Measurements from ENCODE around the gene PDE1C.

DNA sequence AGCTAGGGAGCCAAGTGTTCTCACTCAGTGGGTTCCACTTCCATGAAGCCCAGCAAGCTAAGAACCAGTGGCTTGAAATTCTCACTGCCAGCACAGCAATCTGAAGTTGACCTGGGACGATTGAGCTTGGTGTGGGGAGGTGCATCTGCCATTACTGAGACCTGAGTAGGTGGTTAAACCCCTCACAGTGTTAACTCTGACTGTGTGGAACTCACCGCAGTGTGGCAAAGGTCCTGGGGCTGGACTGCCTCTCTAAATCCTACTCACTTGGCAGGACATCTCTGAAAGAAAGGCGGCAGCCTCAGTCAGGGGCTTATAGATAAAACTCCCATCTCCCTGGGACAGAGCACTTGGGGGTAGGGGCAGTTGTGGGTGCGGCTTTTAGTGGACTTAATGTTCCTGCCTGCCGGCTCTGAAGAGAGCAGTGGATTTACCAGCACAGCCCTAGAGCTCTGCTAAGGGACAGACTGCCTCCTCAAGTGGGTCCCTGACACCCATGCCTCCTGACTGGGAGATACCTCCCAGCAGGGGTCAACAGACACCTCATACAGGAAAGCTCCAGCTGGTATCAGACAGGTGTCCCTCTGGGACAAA, 143.1 kb downstream of the PDE1C start:
- TF ChIP-seq, protein P1, sequence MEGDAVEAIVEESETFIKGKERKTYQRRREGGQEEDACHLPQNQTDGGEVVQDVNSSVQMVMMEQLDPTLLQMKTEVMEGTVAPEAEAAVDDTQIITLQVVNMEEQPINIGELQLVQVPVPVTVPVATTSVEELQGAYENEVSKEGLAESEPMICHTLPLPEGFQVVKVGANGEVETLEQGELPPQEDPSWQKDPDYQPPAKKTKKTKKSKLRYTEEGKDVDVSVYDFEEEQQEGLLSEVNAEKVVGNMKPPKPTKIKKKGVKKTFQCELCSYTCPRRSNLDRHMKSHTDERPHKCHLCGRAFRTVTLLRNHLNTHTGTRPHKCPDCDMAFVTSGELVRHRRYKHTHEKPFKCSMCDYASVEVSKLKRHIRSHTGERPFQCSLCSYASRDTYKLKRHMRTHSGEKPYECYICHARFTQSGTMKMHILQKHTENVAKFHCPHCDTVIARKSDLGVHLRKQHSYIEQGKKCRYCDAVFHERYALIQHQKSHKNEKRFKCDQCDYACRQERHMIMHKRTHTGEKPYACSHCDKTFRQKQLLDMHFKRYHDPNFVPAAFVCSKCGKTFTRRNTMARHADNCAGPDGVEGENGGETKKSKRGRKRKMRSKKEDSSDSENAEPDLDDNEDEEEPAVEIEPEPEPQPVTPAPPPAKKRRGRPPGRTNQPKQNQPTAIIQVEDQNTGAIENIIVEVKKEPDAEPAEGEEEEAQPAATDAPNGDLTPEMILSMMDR (conservative IDR thresholded peaks at IDR 0.05; ENCODE audit: low read length), result no peak
- no peak for TF ChIP-seq EZH2phosphoT487 (IDR thresholded peaks at IDR 0.05; ENCODE audit: borderline replicate concordance)
